ENCODE data around the gene TCF7L1.

GRCh38 chr2:85163675-85164074 is 30.5 kb downstream of the TCF7L1 start:
- TF ChIP-seq, protein P1, sequence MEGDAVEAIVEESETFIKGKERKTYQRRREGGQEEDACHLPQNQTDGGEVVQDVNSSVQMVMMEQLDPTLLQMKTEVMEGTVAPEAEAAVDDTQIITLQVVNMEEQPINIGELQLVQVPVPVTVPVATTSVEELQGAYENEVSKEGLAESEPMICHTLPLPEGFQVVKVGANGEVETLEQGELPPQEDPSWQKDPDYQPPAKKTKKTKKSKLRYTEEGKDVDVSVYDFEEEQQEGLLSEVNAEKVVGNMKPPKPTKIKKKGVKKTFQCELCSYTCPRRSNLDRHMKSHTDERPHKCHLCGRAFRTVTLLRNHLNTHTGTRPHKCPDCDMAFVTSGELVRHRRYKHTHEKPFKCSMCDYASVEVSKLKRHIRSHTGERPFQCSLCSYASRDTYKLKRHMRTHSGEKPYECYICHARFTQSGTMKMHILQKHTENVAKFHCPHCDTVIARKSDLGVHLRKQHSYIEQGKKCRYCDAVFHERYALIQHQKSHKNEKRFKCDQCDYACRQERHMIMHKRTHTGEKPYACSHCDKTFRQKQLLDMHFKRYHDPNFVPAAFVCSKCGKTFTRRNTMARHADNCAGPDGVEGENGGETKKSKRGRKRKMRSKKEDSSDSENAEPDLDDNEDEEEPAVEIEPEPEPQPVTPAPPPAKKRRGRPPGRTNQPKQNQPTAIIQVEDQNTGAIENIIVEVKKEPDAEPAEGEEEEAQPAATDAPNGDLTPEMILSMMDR (IDR thresholded peaks at IDR 0.05): no peak
- TF ChIP-seq REST (IDR thresholded peaks at IDR 0.05; ENCODE audit: low read depth, low read length) (no peak), USF2 (IDR thresholded peaks at IDR 0.05; ENCODE audit: borderline replicate concordance, low read depth, low read length) (no peak), MAX (IDR thresholded peaks at IDR 0.05; ENCODE audit: low read depth) (no peak)

Data from SK-N-SH (cell line).